GM18508 (cell line): ENCODE results near the gene HGS.
"Not testable (repeated sequence)": the region's sequence is repeated elsewhere in the genome, so short reads cannot be mapped to it uniquely, and the experiment has no call there.

Source experiments
- ATAC-seq: cut with Tn5 transposase; IDR thresholded peaks from one replicate; pipeline ENCODE4 v1.9.1; 2021; ENCODE audit warnings: moderate number of reproducible peaks; ENCODE audit not compliant: insufficient read depth, unreplicated experiment

The HGS gene

DNA sequence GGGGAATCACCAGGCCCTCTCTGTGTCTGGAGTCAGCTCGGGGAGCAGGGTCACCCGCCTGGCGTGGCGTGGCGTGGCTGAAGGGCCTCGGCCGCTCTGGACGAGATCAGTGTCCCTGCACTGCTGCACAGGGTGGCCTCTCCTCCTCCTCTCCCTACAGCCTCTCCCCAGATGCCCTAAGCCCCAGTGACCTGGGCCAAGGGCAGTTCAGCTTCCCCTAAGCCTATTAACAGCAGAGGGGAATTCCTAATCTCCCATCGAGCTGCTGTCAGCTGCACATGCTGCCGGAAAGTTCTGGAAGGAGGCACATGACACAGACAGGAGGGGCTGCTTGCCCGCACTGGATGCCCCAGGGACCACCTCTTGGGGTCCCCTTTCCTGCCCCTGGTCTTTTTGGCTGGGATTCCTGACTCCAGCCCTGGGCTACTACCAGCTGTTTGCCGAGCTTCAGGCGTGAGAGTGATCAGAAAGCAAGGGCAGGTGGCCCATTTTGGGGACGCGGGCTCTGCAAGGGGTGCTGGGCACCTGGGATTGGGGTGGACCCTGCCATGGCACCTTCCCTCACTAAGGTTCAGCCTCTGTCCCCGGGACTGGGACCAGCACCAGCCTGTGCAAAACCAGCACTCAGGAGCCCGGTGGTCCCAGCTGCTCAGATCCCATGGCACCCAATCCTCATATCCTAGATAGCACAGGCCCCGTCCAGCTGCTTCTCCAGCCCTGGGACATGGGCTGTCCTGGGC is 28.3 kb upstream of the HGS start:
- ATAC-seq: no peak

DNA sequence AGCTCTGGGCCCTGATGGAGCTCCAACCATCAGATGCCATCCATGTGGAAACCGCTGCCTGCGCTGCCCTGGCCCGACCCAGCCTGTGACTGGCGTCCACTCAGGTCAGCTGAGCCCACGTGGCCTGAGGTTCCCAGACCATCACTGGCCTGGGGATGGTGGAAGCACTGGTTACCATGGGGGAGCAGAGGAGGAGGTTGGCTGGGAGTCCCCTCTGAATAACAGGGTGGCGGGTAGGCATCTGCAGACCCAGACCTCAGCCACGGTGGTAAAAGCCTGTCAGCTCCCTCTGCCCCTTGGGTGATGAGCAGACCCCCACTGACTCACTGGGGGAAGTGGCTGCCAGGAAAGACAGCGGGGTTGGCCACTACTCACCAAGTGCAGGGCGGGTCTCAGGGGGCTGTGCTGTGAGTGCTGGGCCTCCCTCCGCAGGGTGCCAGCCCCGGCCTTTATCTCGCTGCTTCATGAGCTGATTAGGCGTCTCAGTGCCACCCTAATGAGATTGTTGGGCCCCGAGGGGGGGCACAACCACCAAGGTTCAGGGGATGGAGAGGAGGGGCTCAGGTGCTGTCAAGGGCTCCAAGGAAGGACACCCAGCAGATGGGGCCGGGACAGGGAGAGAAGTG is 27.6 kb upstream of the HGS start, which contains the start of gene PDE6G:
PDE6G (minus strand) TSS at position 425 of the 626 bp plus-strand sequence. CDS start 3,237 bp downstream, outside the sequence.
- no peak for ATAC-seq

DNA sequence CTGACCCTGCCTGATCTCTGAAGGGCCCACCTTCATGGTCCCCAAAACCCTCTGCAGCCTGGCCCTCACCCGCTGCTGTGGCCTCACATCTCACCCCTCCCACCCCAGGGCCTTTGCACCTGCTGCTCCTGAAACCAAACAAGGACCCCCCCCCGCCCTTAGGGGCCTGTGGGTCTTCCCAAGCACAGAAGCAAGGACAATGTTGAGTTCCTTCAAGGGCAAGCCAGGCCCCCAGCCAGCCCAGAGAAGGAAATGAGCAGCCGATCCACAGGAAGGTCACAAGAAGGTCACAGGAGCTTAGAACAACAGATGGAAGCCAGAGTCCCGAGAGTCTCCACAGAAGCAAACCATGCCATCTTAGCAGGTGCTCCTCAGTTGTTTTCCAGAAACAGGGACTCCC is 27.0 kb upstream of the HGS start:
- no peak for ATAC-seq

DNA sequence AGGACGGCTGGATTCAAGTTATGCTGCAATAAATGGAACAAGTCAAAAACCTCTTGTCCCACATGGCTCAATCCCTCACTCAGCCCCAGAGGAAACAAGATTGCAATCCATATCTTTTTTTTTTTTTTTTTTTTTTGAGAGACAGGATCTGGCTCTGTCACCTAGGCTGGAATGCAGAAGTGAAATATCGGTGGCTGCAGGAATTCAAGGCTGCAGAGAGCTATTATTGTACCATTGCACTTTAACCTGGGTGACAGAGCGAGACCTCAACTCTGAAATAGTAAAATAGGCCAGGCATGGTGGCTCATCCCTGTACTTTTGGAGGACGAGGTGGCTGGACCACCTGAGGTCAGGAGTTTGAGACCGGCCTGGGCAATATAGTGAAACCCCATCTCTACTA is 24.8 kb upstream of the HGS start:
- ATAC-seq: no peak

GRCh38 chr17:81660441-81660840 is 23.4 kb upstream of the HGS start:
- no peak for ATAC-seq

DNA sequence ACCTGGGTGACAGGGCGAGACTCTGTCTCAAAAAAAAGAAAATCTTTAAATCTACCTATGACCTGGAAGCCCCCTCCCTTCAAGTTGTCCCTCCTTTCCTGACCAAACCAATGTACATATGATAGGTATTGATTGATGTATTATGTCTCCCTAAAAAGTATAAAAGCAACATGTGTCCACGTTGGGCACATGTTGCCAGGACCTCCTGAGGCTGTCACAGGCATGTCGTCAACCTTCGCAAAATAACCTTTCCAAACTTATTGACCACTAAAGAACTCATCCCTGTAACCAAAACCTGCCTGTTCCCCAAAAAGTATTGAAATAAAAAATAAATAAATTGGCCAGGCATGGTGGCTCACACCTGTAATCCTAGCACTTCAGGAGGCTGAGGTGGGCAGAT is 21.8 kb upstream of the HGS start:
- no peak for ATAC-seq

DNA sequence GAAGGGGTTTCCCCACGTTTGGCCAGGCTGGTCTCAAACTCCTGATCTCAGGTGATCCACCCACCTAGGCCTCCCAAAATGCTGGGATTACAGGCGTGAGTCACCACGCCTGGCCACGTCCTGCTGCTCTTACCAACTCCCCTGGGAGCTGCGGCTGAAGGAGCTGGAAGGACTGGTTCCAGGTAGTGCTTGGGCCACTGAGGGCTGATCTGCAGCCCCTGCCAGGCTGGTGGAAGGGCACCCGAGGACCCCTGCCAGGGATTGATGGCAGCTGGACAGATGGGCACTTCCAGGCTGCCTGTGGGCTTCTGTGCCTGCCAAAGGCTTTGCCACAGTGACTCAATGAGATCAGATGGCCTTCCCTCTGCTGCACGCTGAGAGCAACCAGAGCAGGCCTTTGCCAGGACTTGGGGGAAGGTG is 19.8 kb upstream of the HGS start:
- no peak for ATAC-seq

DNA sequence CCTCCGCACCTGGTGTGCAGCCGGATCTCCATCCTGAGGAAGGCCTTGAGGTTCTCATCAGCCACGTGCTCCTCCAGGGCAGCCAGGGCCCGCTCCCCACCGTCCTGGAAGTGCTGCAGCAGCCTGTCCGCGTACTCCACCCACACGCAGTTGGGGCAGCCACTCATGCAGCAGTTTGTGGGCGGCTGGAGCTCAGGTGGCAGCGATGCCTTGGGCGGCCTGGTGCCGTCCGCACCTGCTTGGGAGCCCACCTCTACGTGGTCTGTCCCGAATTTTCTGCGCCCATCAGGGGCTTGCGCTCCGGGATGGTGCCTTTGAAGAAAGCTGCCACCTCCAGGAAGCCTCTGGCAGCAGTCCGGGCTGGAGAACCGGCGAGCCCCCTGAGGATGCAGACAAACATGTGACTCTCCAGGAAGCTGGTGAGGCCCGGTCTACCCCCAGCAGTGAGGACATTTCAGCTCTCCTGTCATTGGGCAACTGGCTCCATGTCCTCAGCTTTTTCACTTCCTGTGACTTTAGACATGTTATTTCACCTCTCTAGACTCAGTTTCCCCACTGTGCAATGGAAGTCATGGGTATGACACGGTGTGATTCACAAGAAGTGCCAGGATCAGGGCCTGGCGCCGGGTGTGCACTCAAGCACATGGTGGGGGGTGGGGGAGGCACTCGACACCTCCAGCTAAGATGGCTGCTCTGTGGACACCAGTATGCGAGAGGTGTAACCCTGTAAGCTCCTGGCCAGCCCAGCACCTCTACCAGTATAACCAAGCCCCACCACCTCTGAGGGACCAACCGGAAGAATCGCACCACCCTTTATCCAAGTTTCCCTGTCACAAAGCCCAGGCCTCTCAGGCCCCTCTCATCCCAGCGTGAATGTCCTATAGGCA is 18.4 kb upstream of the HGS start:
- no peak for ATAC-seq

DNA sequence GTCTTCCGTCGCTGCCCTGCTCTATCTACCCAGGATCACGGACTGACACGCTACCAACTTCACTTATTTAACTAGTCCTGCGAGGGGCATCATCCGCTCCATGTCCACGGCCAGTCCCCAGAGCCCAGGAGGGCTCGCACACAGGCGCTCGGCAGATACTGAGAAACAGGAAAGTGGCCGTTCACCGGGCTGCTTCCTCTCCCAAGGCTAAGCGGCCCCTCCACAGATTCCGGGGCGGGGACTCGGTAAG is 17.8 kb upstream of the HGS start:
- ATAC-seq: no peak

- ATAC-seq: peak; percentile 52
Measured at GRCh38 chr17:81666342-81667191, 17.2 kb upstream of the HGS start, which contains the start of the genes CCDC137 and OXLD1. TSS of gene CCDC137 (plus strand) at chr17:81666737. CDS start at chr17:81666767, 30 bp downstream. TSS of gene OXLD1 (minus strand) at chr17:81666605. CDS start at chr17:81666577, 28 bp downstream.

- no peak for ATAC-seq
Measured at GRCh38 chr17:81667754-81668153, 16.1 kb upstream of the HGS start.

DNA sequence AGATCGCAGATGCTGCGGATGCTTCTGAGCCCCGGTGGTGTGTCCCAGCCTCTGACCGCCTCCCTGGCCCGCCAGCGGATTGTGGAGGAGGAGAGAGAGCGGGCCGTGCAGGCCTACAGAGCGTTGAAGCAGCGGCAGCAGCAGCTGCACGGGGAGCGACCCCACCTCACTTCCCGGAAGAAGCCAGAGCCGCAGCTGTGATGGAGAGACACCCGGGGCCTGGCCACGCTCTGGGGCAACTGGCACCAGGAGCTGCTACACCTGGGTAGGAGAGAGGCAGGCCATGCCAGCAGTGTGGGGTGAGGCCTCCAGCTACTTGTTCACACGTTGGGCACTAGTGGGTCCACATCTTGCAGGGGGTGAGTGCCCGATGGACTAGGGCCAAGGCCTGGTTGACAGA is 11.3 kb upstream of the HGS start:
- no peak for ATAC-seq

GRCh38 chr17:81672954-81673353 is 10.9 kb upstream of the HGS start:
- ATAC-seq: no peak

GRCh38 chr17:81673561-81674258 is 10.1 kb upstream of the HGS start:
- ATAC-seq: no peak

DNA sequence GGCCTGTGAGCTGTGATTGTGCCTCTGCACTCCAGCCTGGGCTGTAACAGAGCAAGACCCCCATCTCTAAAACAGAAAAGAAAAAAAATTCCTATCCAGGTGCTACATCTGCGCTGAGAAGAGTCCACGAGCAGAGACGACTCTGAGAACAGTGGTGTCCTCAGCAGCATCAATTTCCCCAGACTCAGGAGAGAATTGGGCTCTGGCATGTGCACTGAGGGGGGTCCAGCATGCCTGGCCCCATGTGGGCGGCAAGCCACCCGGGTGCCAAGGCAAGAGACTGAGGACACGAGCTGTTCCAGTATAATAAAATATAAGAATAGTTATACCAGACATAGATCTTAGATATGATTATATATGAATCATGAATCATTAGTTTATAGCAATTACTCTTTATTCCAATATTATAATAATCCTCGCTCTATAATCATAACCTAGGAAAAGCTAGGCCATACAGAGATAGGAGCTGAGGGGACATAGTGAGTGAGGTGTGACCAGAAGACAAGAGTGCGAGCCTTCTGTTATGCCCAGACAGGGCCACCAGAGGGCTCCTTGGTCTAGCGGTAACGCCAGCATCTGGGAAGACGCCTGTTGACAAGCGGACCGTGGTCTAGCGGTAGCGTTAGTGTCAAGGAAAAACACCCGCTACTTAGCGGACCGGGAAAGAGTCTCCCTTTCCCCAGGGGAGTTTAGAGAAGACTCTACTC is 8.1 kb upstream of the HGS start:
- ATAC-seq: not testable (repeated sequence)

DNA sequence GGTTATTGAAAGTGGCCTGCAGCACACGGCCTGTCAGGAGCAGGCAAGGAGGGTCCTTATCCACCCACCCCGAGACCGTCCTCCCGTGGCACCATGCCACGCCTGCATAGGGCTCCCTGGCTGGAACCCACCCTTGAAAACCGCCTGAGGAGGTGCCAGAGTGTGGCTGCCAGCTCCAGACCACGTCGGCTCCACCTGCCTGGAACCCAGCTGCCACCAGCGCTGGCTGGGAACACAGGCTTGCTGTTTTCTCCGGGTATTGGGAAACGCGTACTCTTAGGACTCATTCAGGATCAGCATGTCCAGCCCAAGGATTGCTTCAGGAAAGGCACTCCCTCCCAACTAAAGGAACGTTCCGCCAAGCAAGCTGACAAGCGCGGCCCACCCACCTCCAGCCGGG is 6.9 kb upstream of the HGS start:
- no peak for ATAC-seq

DNA sequence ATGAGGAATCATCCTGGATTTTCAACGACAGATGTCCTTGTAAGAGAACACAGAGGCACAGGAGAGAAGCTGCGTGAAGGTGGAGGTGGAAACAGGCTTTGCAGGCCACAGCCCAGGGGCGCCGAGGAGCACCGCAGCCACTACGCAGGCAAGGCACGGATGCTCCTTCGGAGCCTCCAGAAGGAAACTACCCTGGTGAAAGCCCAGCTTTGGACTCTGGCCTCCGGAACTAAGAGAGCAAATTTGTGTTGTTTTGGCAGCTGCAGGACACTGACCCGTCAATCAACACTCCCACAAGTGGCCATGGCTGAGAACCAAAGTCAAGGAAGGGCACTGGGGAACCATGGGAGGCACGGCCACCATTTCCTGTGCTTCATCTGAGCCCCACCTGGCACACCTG is 3.7 kb upstream of the HGS start:
- ATAC-seq: no peak

- no peak for ATAC-seq
Measured at GRCh38 chr17:81681672-81682071, 2.1 kb upstream of the HGS start.

DNA sequence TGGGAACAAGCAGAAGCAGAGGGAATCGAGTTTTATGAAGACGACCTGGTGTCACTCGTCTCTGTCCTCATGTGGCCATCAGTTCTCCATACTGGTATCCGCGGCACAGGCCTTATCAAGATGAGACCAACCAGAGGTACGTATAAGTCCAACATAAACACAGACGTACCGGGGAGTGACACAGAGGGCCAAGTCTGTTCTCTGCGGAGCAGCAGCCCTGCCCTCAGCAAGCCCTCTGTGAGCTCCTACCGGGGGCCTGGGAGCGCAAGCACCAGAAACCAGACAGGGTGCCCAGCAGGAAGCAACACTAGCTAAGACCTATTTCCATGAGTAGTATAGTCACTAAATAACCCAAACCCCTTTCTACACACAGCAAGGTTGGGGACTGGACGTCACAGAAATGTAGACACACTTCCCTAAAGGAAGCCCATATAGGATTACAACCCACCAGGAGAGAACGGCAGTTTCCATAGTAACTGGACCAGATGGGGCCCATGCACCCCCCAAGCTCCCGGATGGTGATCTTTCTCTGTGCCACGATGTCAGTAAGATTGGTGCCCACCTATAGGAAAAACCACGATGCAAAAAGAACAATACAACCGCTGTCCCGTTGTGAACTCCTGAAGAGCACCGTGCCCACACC is 1.1 kb upstream of the HGS start:
- ATAC-seq: no peak
